Astrocyte of the cerebellum (primary cell): ENCODE results near the gene YPEL5.
"Not testable (repeated sequence)": the region's sequence is repeated elsewhere in the genome, so short reads cannot be mapped to it uniquely, and the experiment has no call there.

Experiments used
- DNase-seq: peaks from one replicate; pipeline ENCODE4 v3.0.0-alpha.2; 2011; ENCODE audit warnings: low read depth
- H3K4me3 ChIP-seq: 2 replicates; pipeline ENCODE4 v1.5.1; 2011; ENCODE audit warnings: mild to moderate bottlenecking, low read depth, low read length, moderate library complexity
- in situ Hi-C: cut with HindIII; loops from 2 replicates; pipeline ENCODE4 v1.10.0; 2017; ENCODE audit warnings: low sequenced_read_pairs
- TF ChIP-seq, protein P1 (sequence below): IDR thresholded peaks from 2 replicates; pipeline ENCODE4 v1.5.1; 2012; ENCODE audit warnings: low read length, low read depth, moderate library complexity, mild to moderate bottlenecking; ENCODE audit errors: missing control alignments

YPEL5 gene

DNA sequence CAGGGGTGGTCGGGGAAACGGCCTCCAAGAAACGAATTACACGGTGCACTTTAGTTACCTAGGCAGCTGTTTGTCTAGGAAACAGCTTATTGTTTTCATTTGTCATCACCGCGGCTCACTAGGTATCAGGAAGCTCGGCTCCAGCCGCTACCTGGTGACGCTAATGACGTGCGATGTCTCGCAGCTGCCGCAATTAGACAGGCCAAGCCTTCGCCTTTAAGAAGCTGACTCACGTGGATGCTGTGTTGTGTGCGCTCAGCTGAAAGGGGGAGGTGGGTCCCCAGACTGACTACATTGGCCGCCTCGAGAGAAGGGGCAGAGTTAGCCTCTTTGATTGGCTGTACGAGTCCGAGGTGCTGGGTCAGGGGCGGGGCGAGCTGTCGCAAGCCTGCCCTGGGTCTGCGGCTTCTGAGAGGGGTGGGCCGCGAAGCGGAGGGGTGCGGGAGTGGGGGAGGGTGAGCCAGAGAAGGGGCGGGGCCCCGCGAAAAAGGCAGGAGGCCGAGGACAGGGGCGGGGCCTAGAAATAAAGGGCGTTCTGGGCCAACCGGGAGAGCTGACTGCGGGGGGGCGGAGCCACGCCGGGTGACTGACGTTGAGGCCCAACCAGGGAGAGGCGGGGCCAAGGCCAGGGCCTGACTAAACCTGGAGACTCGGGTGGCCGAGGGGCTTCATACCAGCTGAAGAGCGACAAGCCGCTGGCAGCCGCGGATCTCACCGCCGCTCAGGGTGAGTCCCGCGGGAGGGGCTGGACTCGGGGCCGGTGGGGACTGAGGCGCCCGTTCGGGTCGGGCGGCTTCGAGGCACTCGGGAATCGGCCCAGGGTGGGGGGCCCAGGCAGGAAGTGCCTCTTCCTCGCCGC, at the start of gene YPEL5:
TSS of gene YPEL5 (plus strand) at position 671 of the 859 bp plus-strand sequence. CDS start 9,645 bp downstream, outside the sequence.
- in situ Hi-C loops: no loop called here
- peak; percentile 98 for DNase-seq
- TF ChIP-seq, protein P1, sequence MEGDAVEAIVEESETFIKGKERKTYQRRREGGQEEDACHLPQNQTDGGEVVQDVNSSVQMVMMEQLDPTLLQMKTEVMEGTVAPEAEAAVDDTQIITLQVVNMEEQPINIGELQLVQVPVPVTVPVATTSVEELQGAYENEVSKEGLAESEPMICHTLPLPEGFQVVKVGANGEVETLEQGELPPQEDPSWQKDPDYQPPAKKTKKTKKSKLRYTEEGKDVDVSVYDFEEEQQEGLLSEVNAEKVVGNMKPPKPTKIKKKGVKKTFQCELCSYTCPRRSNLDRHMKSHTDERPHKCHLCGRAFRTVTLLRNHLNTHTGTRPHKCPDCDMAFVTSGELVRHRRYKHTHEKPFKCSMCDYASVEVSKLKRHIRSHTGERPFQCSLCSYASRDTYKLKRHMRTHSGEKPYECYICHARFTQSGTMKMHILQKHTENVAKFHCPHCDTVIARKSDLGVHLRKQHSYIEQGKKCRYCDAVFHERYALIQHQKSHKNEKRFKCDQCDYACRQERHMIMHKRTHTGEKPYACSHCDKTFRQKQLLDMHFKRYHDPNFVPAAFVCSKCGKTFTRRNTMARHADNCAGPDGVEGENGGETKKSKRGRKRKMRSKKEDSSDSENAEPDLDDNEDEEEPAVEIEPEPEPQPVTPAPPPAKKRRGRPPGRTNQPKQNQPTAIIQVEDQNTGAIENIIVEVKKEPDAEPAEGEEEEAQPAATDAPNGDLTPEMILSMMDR: no peak
- H3K4me3 ChIP-seq: peak within 1 kb of the TSS; percentile 90

- DNase-seq: no peak
- in situ Hi-C loops: no loop called here
- no peak overlapping the region for H3K4me3 ChIP-seq
- TF ChIP-seq, protein P1: no peak
These were observed 48.4 kb upstream of the YPEL5 start for GRCh38 chr2:30098266-30099005.

DNA sequence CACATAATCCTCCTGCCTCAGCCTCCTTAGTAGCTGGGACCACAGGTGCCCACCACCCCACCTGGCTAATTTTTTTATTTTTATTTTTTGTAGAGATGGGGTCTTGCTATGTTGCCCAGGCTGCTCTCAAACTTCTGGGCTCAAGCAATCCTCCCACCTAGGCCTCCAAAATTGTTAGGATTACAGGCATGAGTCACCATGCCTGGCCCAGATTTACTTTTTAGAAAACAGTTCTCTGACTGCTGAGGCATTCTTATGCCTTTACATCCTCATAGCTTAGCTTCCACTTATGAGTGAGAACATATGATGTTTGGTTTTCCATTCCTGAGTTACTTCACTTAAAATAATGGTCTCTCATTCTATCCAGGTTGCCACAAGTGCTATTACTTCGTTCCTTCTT, 47.4 kb upstream of the YPEL5 start:
- H3K4me3 ChIP-seq, DNase-seq, in situ Hi-C loops: not testable (repeated sequence)

DNA sequence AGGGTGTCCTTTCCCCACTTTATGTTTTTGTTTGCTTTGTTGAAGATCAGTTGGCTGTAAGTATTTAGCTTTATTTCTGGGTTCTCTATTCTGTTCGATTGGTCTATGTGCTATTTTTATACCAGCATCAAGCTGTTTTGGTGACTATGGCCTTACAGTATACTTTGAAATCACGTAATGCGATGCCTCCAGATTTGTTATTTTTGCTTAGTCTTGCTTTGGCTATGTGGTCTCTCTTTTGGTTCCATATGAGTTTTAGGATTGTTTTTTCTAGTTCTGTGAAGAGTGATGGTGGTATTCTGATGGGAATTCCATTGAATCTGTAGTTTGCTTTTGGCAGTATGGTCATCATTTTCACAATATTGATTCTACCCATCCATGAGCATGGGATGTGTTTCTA, 46.1 kb upstream of the YPEL5 start:
- in situ Hi-C loops, H3K4me3 ChIP-seq, DNase-seq: not testable (repeated sequence)

- in situ Hi-C loops: no loop called here
- TF ChIP-seq, protein P1: no peak
- DNase-seq: no peak
- no peak overlapping the region for H3K4me3 ChIP-seq
These were observed 42.5 kb upstream of the YPEL5 start for GRCh38 chr2:30104307-30104706.

- in situ Hi-C loops: no loop called here
- no peak overlapping the region for H3K4me3 ChIP-seq
- TF ChIP-seq, protein P1: no peak
- DNase-seq: no peak
These were observed 41.3 kb upstream of the YPEL5 start for GRCh38 chr2:30105556-30105955.

DNA sequence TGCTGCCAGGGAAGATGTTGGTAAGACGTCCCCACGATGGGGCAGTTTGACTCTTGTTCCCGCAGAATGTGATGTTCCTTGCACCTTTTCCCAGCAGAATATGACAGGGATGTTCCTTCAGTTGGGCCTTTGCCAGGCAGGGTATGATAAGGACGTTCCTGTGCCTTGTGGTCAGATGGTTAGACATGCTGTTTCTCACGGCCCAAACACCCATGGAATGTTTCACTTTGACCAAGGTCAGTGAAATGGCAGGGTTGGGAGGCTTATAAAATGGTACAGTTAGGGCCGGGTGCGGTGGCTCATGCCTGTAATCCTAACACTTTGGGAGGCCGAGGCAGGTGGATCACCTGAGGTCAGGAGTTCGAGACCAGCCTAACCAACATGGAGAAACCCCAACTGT, 40.3 kb upstream of the YPEL5 start:
- in situ Hi-C loops: no loop called here
- TF ChIP-seq, protein P1: no peak
- DNase-seq: no peak
- H3K4me3 ChIP-seq: no peak overlapping the region
